A673 (cell line): ENCODE data around the gene FLT1. TPM values are rescaled to one million over a fixed set of nuclear protein-coding genes. Genes with fewer than 3 reads are reported as not detected.

Experiments used
- BruUV-seq: library from RNA; stranded (reverse); fragments of 400-500 nt; replicated peaks from 2 replicates; lab custom pipeline; 2021; lab: Mats Ljungman, UMichigan
- CTCF ChIA-PET: fragments of 300-600 bp; sonication (Branson Sonifier 250); formaldehyde crosslinking; loops from one replicate; lab custom pipeline; 2022; ENCODE audit warnings: antibody characterized with exemption; lab: Charles Lee
- POLR2A ChIA-PET: fragments of 300-600 bp; sonication (Branson Sonifier 250); formaldehyde crosslinking; loops from one replicate; lab custom pipeline; 2022; ENCODE audit warnings: antibody characterized with exemption; ENCODE audit not compliant: low non-redundant PET; lab: Charles Lee
- DNase-seq: peaks from one replicate; pipeline ENCODE4 v3.0.0-alpha.2; 2015; ENCODE audit warnings: low spot score
- H3K27ac ChIP-seq: fragments of 200-600 bp; sonication (generic); 2 replicates; pipeline ENCODE4 v1.5.1; 2016; ENCODE audit warnings: mixed run types, low read depth, mild to moderate bottlenecking, mixed read lengths, antibody characterized with exemption, low read length; ENCODE audit not compliant: poor library complexity, severe bottlenecking
- H3K27me3 ChIP-seq: fragments of 200-600 bp; sonication (generic); replicated peaks from 2 replicates; pipeline ENCODE4 v1.6.1; 2017; ENCODE audit warnings: mixed run types, low read depth, mild to moderate bottlenecking, mixed read lengths, antibody characterized with exemption, low read length; ENCODE audit not compliant: insufficient read depth, poor library complexity
- H3K36me3 ChIP-seq: fragments of 200-600 bp; sonication (generic); 2 replicates; pipeline ENCODE4 v1.6.1; 2016; ENCODE audit warnings: mixed run types, mild to moderate bottlenecking, mixed read lengths, antibody characterized with exemption, low read length; ENCODE audit not compliant: insufficient read depth, poor library complexity, severe bottlenecking
- H3K4me1 ChIP-seq: fragments of 200-600 bp; sonication (generic); 2 replicates; pipeline ENCODE4 v1.6.1; 2017; ENCODE audit warnings: mixed run types, mild to moderate bottlenecking, mixed read lengths, antibody characterized with exemption, low read length; ENCODE audit not compliant: insufficient read depth, poor library complexity, severe bottlenecking
- H3K4me3 ChIP-seq: fragments of 200-600 bp; sonication (generic); 2 replicates; pipeline ENCODE4 v1.5.1; 2016; ENCODE audit warnings: low read depth, mixed run types, mild to moderate bottlenecking, mixed read lengths, low read length; ENCODE audit not compliant: poor library complexity, severe bottlenecking
- H3K9me3 ChIP-seq: fragments of 200-600 bp; sonication (generic); 2 replicates; pipeline ENCODE4 v1.6.1; 2016; ENCODE audit warnings: mixed run types, low read depth, mild to moderate bottlenecking, mixed read lengths, antibody characterized with exemption, low read length; ENCODE audit not compliant: poor library complexity, severe bottlenecking
- CTCF ChIP-seq: fragments of 300-800, 200-600 bp; sonication (generic); conservative IDR thresholded peaks from 2 replicates; pipeline ENCODE4 v1.5.1; 2017; ENCODE audit warnings: low read depth, mild to moderate bottlenecking, antibody characterized with exemption, low read length, moderate library complexity, mixed read lengths
- EZH2 ChIP-seq: fragments of 200-600 bp; sonication (generic); IDR thresholded peaks from 2 replicates; pipeline ENCODE4 v1.6.1; 2017; ENCODE audit warnings: borderline replicate concordance, low read depth, mild to moderate bottlenecking, mixed read lengths, antibody characterized with exemption, low read length; ENCODE audit not compliant: poor library complexity, severe bottlenecking
- intact Hi-C: fragments of 100-400 bp; cut with micrococcal nuclease; formaldehyde crosslinking; loops from one replicate; pipeline ENCODE4 v1.10.0; 2022; ENCODE audit not compliant: unreplicated experiment
- total RNA-seq: library from RNA; stranded (reverse); gene quantifications from 2 replicates; pipeline ENCODE4 v1.2.3, GENCODE V29; 2021

The FLT1 gene
- total RNA-seq, 1 experiment from 2014 or later, result 5.2 TPM

- intact Hi-C loops, result loop anchor here (5.0 kb wide), 1 partner anchor 104 kb away; no protein-coding TSS in a partner anchor
- ChIA-PET CTCF (no interaction called here), POLR2A (no interaction called here)
- Histone ChIP-seq H3K27me3 (no peaks in the 10 kb centered on the region), H3K36me3 (no peaks in the 10 kb centered on the region), H3K9me3 (peaks cover 5% of the 10 kb centered on the region), H3K4me3 (no peak overlapping the region), H3K27ac (peak overlapping the region; percentile 18), H3K4me1 (peaks cover 20% of the 10 kb centered on the region)
- no peak for DNase-seq
- TF ChIP-seq CTCF (no peak), EZH2 (no peak)
- no TSS peak for BruUV-seq
These were observed 38.7 kb upstream of the FLT1 start for GRCh38 chr13:28533441-28534166.

- H3K27ac ChIP-seq, result peak overlapping the region; percentile 18
- intact Hi-C loops, result loop anchor here (5.0 kb wide), 1 partner anchor 104 kb away; no protein-coding TSS in a partner anchor
- POLR2A ChIA-PET, result no interaction called here
- peaks cover 5% of the 10 kb centered on the region for H3K9me3 ChIP-seq
- BruUV-seq, result no TSS peak
- H3K4me3 ChIP-seq, result peak overlapping the region; percentile 49
- DNase-seq, result no peak
- TF ChIP-seq CTCF (no peak), EZH2 (no peak)
- H3K27me3 ChIP-seq, result no peaks in the 10 kb centered on the region
- no peaks in the 10 kb centered on the region for H3K36me3 ChIP-seq
- CTCF ChIA-PET, result no interaction called here
- H3K4me1 ChIP-seq, result peaks cover 20% of the 10 kb centered on the region
These were observed 38.2 kb upstream of the FLT1 start for GRCh38 chr13:28533125-28533436.

DNA sequence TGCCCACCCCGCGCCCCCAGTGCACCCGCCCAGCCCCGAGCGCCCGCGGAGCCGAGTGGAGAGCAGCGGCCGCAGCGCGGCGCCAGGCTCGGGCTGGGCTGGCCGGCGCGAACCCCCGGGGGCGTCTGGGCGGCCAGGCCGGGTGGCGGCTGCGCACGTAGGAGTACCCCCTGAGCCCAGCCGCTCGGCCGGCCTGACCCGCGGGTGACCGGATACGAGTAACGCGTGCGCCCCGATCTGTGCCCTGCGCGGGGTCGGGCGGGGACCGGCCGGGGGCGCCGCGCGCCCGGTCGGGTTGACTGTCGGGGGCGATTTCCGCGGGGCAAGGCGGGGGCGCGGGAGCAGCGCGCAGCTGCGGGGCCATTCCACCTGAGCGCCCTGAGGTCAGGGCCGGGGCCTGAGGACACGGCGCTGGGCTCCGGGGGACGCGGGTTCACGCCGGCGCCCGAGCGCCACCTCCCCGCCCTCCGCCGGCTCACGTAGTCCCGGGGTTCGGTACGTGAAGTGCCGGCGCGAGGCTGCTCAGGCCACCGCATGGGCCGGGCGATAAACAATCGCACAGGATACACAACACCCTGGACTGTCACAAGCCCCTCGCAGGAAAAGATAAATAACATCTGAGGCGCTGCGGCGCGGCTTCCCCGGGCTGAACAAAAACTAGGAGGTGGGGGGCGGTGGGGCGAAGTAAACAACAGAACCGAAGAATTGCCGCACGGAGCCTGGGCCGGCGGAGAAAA, 37.6 kb upstream of the FLT1 start:
- ChIA-PET POLR2A (interaction anchor here (0.7 kb wide), 1 partner anchor 36 kb away, joined by 3 read pairs; no protein-coding TSS in a partner anchor), CTCF (no interaction called here)

More for the DNA sequence above, 37.6 kb upstream of the FLT1 start:
- Histone ChIP-seq H3K9me3 (peaks cover 5% of the 10 kb centered on the region), H3K27ac (peak overlapping the region; percentile 18), H3K36me3 (no peaks in the 10 kb centered on the region), H3K27me3 (no peaks in the 10 kb centered on the region), H3K4me3 (peak overlapping the region; percentile 49), H3K4me1 (peaks cover 20% of the 10 kb centered on the region)
- no peak for TF ChIP-seq EZH2
- TF ChIP-seq CTCF, result no peak
- intact Hi-C loops, result loop anchor here (5.0 kb wide), 1 partner anchor 105 kb away; no protein-coding TSS in a partner anchor
- no TSS peak for BruUV-seq
- peak; percentile 47 for DNase-seq
